ENCODE data around the gene CDH11.

The CDH11 gene

GRCh38 chr16:65021852-65022595, 99.8 kb downstream of the CDH11 start:
- TF ChIP-seq TAF1 (IDR thresholded peaks at IDR 0.05; ENCODE audit: low read depth) (no peak), TCF12 (IDR thresholded peaks at IDR 0.05; ENCODE audit: low read depth) (no peak), TEAD4 (IDR thresholded peaks at IDR 0.05) (no peak), EGR1 (IDR thresholded peaks at IDR 0.05) (no peak), FOXM1 (IDR thresholded peaks at IDR 0.05; ENCODE audit: borderline replicate concordance, low read depth) (no peak), MAX (IDR thresholded peaks at IDR 0.05) (no peak), ZBTB7A (IDR thresholded peaks at IDR 0.05; ENCODE audit: low read depth) (no peak), CREB1 (IDR thresholded peaks at IDR 0.05; ENCODE audit: low read depth) (no peak), NFIC (IDR thresholded peaks at IDR 0.05) (no peak), EP300 (IDR thresholded peaks at IDR 0.05; ENCODE audit: borderline replicate concordance) (no peak), YY1 (IDR thresholded peaks at IDR 0.05; ENCODE audit: low read depth) (no peak), CEBPB (IDR thresholded peaks at IDR 0.05) (no peak), RAD21 (IDR thresholded peaks at IDR 0.05; ENCODE audit: low read depth) (no peak)
- TF ChIP-seq, protein P1, sequence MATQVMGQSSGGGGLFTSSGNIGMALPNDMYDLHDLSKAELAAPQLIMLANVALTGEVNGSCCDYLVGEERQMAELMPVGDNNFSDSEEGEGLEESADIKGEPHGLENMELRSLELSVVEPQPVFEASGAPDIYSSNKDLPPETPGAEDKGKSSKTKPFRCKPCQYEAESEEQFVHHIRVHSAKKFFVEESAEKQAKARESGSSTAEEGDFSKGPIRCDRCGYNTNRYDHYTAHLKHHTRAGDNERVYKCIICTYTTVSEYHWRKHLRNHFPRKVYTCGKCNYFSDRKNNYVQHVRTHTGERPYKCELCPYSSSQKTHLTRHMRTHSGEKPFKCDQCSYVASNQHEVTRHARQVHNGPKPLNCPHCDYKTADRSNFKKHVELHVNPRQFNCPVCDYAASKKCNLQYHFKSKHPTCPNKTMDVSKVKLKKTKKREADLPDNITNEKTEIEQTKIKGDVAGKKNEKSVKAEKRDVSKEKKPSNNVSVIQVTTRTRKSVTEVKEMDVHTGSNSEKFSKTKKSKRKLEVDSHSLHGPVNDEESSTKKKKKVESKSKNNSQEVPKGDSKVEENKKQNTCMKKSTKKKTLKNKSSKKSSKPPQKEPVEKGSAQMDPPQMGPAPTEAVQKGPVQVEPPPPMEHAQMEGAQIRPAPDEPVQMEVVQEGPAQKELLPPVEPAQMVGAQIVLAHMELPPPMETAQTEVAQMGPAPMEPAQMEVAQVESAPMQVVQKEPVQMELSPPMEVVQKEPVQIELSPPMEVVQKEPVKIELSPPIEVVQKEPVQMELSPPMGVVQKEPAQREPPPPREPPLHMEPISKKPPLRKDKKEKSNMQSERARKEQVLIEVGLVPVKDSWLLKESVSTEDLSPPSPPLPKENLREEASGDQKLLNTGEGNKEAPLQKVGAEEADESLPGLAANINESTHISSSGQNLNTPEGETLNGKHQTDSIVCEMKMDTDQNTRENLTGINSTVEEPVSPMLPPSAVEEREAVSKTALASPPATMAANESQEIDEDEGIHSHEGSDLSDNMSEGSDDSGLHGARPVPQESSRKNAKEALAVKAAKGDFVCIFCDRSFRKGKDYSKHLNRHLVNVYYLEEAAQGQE (IDR thresholded peaks at IDR 0.05; ENCODE audit: low read depth): no peak

GRCh38 chr16:65016754-65017153, 105.1 kb downstream of the CDH11 start:
- TF ChIP-seq, protein P2, sequence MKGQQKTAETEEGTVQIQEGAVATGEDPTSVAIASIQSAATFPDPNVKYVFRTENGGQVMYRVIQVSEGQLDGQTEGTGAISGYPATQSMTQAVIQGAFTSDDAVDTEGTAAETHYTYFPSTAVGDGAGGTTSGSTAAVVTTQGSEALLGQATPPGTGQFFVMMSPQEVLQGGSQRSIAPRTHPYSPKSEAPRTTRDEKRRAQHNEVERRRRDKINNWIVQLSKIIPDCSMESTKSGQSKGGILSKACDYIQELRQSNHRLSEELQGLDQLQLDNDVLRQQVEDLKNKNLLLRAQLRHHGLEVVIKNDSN (IDR thresholded peaks at IDR 0.05): no peak
- TF ChIP-seq TCF12 (IDR thresholded peaks at IDR 0.05; ENCODE audit: low read depth) (no peak), NFIC (IDR thresholded peaks at IDR 0.05) (no peak), CREB1 (IDR thresholded peaks at IDR 0.05; ENCODE audit: low read depth) (no peak), FOXM1 (IDR thresholded peaks at IDR 0.05; ENCODE audit: borderline replicate concordance, low read depth) (no peak), EGR1 (IDR thresholded peaks at IDR 0.05) (no peak)

DNA sequence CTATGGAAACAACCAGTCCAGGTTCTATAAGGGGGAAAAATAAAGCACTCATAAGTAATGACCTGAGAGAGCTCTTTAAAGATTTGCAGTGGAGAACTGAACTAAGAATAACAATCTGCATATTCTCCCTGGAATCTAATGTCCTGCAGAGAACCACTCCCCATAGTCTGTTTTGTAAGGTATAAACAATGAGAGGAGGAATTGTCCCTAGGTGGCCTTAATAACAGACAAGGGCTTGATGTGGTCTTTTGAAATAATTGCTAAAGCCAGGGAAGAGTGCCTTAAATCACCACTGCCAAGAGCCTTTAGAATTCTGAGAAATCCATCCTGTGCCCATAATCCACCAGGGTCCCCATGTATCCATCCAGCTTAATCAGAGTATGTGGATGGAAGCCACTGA, 106.3 kb downstream of the CDH11 start:
- TF ChIP-seq EP300 (IDR thresholded peaks at IDR 0.05; ENCODE audit: borderline replicate concordance): no peak
- TF ChIP-seq TAF1 (IDR thresholded peaks at IDR 0.05; ENCODE audit: low read depth): no peak
- no peak for TF ChIP-seq RAD21 (IDR thresholded peaks at IDR 0.05; ENCODE audit: low read depth)
- no peak for TF ChIP-seq CEBPB (IDR thresholded peaks at IDR 0.05)
- TF ChIP-seq, protein P1 (IDR thresholded peaks at IDR 0.05; ENCODE audit: low read depth): no peak
- no peak for TF ChIP-seq CREB1 (IDR thresholded peaks at IDR 0.05; ENCODE audit: low read depth)
- no peak for TF ChIP-seq NFIC (IDR thresholded peaks at IDR 0.05)
- TF ChIP-seq, protein P2 (IDR thresholded peaks at IDR 0.05): no peak
- no peak for TF ChIP-seq EGR1 (IDR thresholded peaks at IDR 0.05)
- no peak for TF ChIP-seq TCF12 (IDR thresholded peaks at IDR 0.05; ENCODE audit: low read depth)
- no peak for TF ChIP-seq ZBTB7A (IDR thresholded peaks at IDR 0.05; ENCODE audit: low read depth)
- no peak for TF ChIP-seq YY1 (IDR thresholded peaks at IDR 0.05; ENCODE audit: low read depth)
- no peak for TF ChIP-seq TEAD4 (IDR thresholded peaks at IDR 0.05)

DNA sequence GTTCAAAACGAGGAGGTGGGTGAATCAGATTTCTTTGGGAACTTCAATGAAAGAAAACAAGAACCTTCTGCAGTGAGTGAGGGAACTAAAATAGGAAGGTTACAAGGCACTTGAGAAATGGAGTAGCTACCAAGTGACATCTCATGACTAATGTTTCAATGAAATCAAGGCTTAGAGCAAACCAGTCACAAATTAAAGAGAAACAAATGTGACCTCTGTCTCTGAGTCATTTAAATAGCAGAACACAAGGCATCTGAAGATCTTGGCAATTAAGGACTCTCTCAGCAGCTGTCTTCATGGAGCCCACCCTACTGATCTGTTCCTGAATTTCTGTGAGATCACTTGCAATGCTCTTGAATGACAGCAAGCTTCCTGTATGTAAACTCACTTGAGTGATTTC, 109.5 kb downstream of the CDH11 start:
- TF ChIP-seq RAD21 (IDR thresholded peaks at IDR 0.05; ENCODE audit: low read depth): no peak
- TF ChIP-seq TAF1 (IDR thresholded peaks at IDR 0.05; ENCODE audit: low read depth): no peak
- TF ChIP-seq TCF12 (IDR thresholded peaks at IDR 0.05; ENCODE audit: low read depth): no peak
- no peak for TF ChIP-seq YY1 (IDR thresholded peaks at IDR 0.05; ENCODE audit: low read depth)

DNA sequence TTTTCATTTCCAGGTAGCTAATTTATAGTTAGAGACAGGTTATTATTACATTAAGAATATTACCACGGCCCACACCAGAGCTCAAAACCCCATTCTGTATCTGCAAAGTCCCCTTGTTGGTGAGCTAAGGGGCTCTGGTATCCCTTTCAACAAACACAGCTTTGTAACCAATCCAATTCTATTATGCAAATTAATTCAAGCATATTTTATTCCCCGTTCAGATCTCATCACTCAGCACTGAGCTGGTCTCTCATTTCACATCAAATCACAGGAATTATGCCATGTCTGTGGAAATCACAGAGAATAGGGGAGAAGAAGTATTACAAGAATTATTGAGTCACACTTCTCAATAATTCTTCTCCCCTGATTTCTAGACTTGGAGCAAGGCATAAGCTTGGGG, 111.7 kb downstream of the CDH11 start:
- TF ChIP-seq TEAD4 (IDR thresholded peaks at IDR 0.05): no peak
- TF ChIP-seq, protein P2 (IDR thresholded peaks at IDR 0.05): no peak
- no peak for TF ChIP-seq YY1 (IDR thresholded peaks at IDR 0.05; ENCODE audit: low read depth)
- TF ChIP-seq MAX (IDR thresholded peaks at IDR 0.05): no peak
- TF ChIP-seq TAF1 (IDR thresholded peaks at IDR 0.05; ENCODE audit: low read depth): no peak
- no peak for TF ChIP-seq TCF12 (IDR thresholded peaks at IDR 0.05; ENCODE audit: low read depth)
- no peak for TF ChIP-seq CREB1 (IDR thresholded peaks at IDR 0.05; ENCODE audit: low read depth)
- no peak for TF ChIP-seq CEBPB (IDR thresholded peaks at IDR 0.05)
- TF ChIP-seq RAD21 (IDR thresholded peaks at IDR 0.05; ENCODE audit: low read depth): no peak

Data from Ishikawa (cell line).